VCaP (cell line): Measurements from ENCODE around the gene TBCCD1.

Experiments used
- H3K27ac ChIP-seq: fragments of 450-650 bp; 2 replicates; pipeline ENCODE4 v1.5.1; 2017
- CTCF ChIP-seq: fragments of 450-650 bp; conservative IDR thresholded peaks from 2 replicates; pipeline ENCODE4 v1.5.1; 2017; ENCODE audit warnings: mild to moderate bottlenecking, moderate library complexity

The TBCCD1 gene

GRCh38 chr3:186599785-186600166 lies 32.6 kb upstream of the TBCCD1 start:
- TF ChIP-seq CTCF: no peak
- H3K27ac ChIP-seq: no peak overlapping the region

- TF ChIP-seq CTCF: no peak
- H3K27ac ChIP-seq: no peak overlapping the region
Measured at GRCh38 chr3:186599142-186599784, 32.1 kb upstream of the TBCCD1 start.

GRCh38 chr3:186598794-186599141 lies 31.6 kb upstream of the TBCCD1 start:
- no peak for TF ChIP-seq CTCF
- H3K27ac ChIP-seq: no peak overlapping the region

- no peak for TF ChIP-seq CTCF
- no peak overlapping the region for H3K27ac ChIP-seq
Measured at GRCh38 chr3:186598108-186598784, 31.1 kb upstream of the TBCCD1 start.

GRCh38 chr3:186596568-186597287 lies 29.6 kb upstream of the TBCCD1 start:
- H3K27ac ChIP-seq: no peak overlapping the region

GRCh38 chr3:186594591-186595113 lies 27.5 kb upstream of the TBCCD1 start:
- TF ChIP-seq CTCF: no peak
- H3K27ac ChIP-seq: no peak overlapping the region

More at GRCh38 chr3:186596568-186597287, 29.6 kb upstream of the TBCCD1 start:
- no peak for TF ChIP-seq CTCF

GRCh38 chr3:186593862-186594261 lies 26.7 kb upstream of the TBCCD1 start:
- no peak overlapping the region for H3K27ac ChIP-seq
- TF ChIP-seq CTCF: no peak
